ENCODE results near the gene GARIN6.
"Not testable (repeated sequence)": the region's sequence is repeated elsewhere in the genome, so short reads cannot be mapped to it uniquely, and the experiment has no call there.

The GARIN6 gene

GRCh38 chr12:99647453-99647852, at the start of gene GARIN6:
GARIN6 (plus strand) TSS chr12:99647753; CDS start chr12:99648175, 422 bp downstream.
- no peak for DNase-seq (ENCODE audit: low spot score)

GRCh38 chr12:99598785-99599184, 48.8 kb upstream of the GARIN6 start:
- no peak for DNase-seq (ENCODE audit: low spot score)

GRCh38 chr12:99600388-99600787, 47.2 kb upstream of the GARIN6 start:
- DNase-seq (ENCODE audit: low spot score), result no peak

- no peak for DNase-seq (ENCODE audit: low spot score)
Measured at GRCh38 chr12:99609455-99610181, 37.9 kb upstream of the GARIN6 start.

GRCh38 chr12:99611117-99611516, 36.4 kb upstream of the GARIN6 start:
- no peak for DNase-seq (ENCODE audit: low spot score)

- no peak for DNase-seq (ENCODE audit: low spot score)
Measured at GRCh38 chr12:99611599-99611998, 36.0 kb upstream of the GARIN6 start.

- no peak for DNase-seq (ENCODE audit: low spot score)
Measured at GRCh38 chr12:99618657-99619056, 28.9 kb upstream of the GARIN6 start.

- no peak for DNase-seq (ENCODE audit: low spot score)
Measured at GRCh38 chr12:99619389-99620158, 28.0 kb upstream of the GARIN6 start.

GRCh38 chr12:99620159-99620479, 27.4 kb upstream of the GARIN6 start:
- no peak for DNase-seq (ENCODE audit: low spot score)

- not testable (repeated sequence) for DNase-seq (ENCODE audit: low spot score)
Measured at GRCh38 chr12:99624591-99624990, 23.0 kb upstream of the GARIN6 start.

- no peak for DNase-seq (ENCODE audit: low spot score)
Measured at GRCh38 chr12:99627459-99627858, 20.1 kb upstream of the GARIN6 start.

- DNase-seq (ENCODE audit: low spot score), result no peak
Measured at GRCh38 chr12:99644629-99645028, 2.9 kb upstream of the GARIN6 start.

- DNase-seq (ENCODE audit: low spot score), result no peak
Measured at GRCh38 chr12:99648183-99648582, 630 bp downstream of the GARIN6 start.

- DNase-seq (ENCODE audit: low spot score), result no peak
Measured at GRCh38 chr12:99649551-99649950, 2.0 kb downstream of the GARIN6 start.

- DNase-seq (ENCODE audit: low spot score), result no peak
Measured at GRCh38 chr12:99658671-99659349, 11.3 kb downstream of the GARIN6 start.

- DNase-seq (ENCODE audit: low spot score), result no peak
Measured at GRCh38 chr12:99670635-99671034, 23.1 kb downstream of the GARIN6 start.

GRCh38 chr12:99680276-99680675, 32.7 kb downstream of the GARIN6 start:
- DNase-seq (ENCODE audit: low spot score), result no peak

- no peak for DNase-seq (ENCODE audit: low spot score)
Measured at GRCh38 chr12:99686142-99686541, 38.6 kb downstream of the GARIN6 start.

- no peak for DNase-seq (ENCODE audit: low spot score)
Measured at GRCh38 chr12:99695050-99695449, 47.5 kb downstream of the GARIN6 start.

Measured in CD4-positive, alpha-beta T cell treated with Interleukin-2 at 100 ng/mL for 4 hours (primary cell).